T-cell (primary cell): Measurements from ENCODE around the gene CDH4. TPM values are rescaled to one million over a fixed set of nuclear protein-coding genes. Genes with fewer than 3 reads are reported as not detected.

ENCODE experiments used
- ATAC-seq, 4 experiments: fragments of 200-7000 bp in 3 of 4; fragments of 150-1000 bp in 1 of 4; cut with Tn5 transposase; replicated peaks in 1 of 4; 1 replicate in 3 of 4; 2 replicates in 1 of 4; pipeline ENCODE4 v1.10.0; 2021; ENCODE audit warnings: moderate library complexity in 3 of 4, mild to moderate bottlenecking in 2 of 4, moderate number of reproducible peaks in 1 of 4
- CTCF ChIA-PET, 2 donors: fragments of 300-600 bp; sonication (Branson Sonifier 250); formaldehyde crosslinking; loops; one replicate each; lab custom pipeline; 2022; ENCODE audit warnings: antibody characterized with exemption in 2 of 2; lab: Charles Lee
- POLR2A ChIA-PET, 2 donors: fragments of 300-600 bp; sonication (Branson Sonifier 250); formaldehyde crosslinking; loops; one replicate each; lab custom pipeline; 2022; ENCODE audit warnings: antibody characterized with exemption in 2 of 2; lab: Charles Lee
- DNase-seq, 35 experiments: peaks; one replicate each; pipeline versions ENCODE4 v3.0.0 to v3.0.0-alpha.2; 2013 to 2023
- H3K27ac ChIP-seq: one replicate; pipeline ENCODE4 v1.5.1; 2013; ENCODE audit warnings: low read length
- H3K27me3 ChIP-seq, 2 experiments: replicated peaks in 1 of 2; 1 replicate in 1 of 2; 2 replicates in 1 of 2; pipeline versions ENCODE4 v1.6.1 to v1.7.0; 2013; ENCODE audit warnings: low read length in 1 of 2, mixed read lengths in 1 of 2; ENCODE audit not compliant: control insufficient read depth in 2 of 2, insufficient read depth in 2 of 2; ENCODE audit errors: extremely low read depth in 1 of 2
- H3K36me3 ChIP-seq, 2 donors: 1 replicate in 1 of 2; 2 replicates in 1 of 2; pipeline versions ENCODE4 v1.6.1 to v1.7.0; 2013; ENCODE audit warnings: low read length in 1 of 2; ENCODE audit not compliant: control insufficient read depth in 2 of 2, insufficient read depth in 1 of 2; ENCODE audit errors: extremely low read depth in 1 of 2
- H3K4me1 ChIP-seq, 2 experiments: 1 replicate in 1 of 2; 2 replicates in 1 of 2; pipeline versions ENCODE4 v1.6.1 to v1.7.0; 2013; ENCODE audit warnings: low read length in 2 of 2, mixed read lengths in 1 of 2; ENCODE audit not compliant: insufficient read depth in 2 of 2, control insufficient read depth in 1 of 2; ENCODE audit errors: extremely low read depth in 1 of 2
- H3K4me3 ChIP-seq, 2 donors: 1 replicate in 1 of 2; 2 replicates in 1 of 2; pipeline versions ENCODE4 v1.5.1 to v1.7.0; 2013; ENCODE audit warnings: mild to moderate bottlenecking in 2 of 2, low read length in 1 of 2, moderate library complexity in 1 of 2; ENCODE audit not compliant: control insufficient read depth in 1 of 2; ENCODE audit errors: extremely low read depth in 1 of 2
- H3K9me3 ChIP-seq: 2 replicates; pipeline ENCODE4 v1.7.0; 2013
- H3K27ac Mint-ChIP-seq, 2 donors: one replicate each; pipeline ENCODE4 v1.8.0; 2020 to 2021; ENCODE audit warnings: mild to moderate bottlenecking in 2 of 2, mixed read lengths in 2 of 2
- H3K27me3 Mint-ChIP-seq, 2 donors: one replicate each; pipeline ENCODE4 v1.8.0; 2021 to 2022; ENCODE audit warnings: mixed read lengths in 2 of 2
- H3K36me3 Mint-ChIP-seq: one replicate; pipeline ENCODE4 v1.8.0; 2021; ENCODE audit warnings: mixed read lengths
- H3K4me1 Mint-ChIP-seq, 3 donors: one replicate each; pipeline ENCODE4 v1.8.0; 2020 to 2022; ENCODE audit warnings: mixed read lengths in 3 of 3, mild to moderate bottlenecking in 1 of 3
- H3K4me3 Mint-ChIP-seq, 3 donors: one replicate each; pipeline ENCODE4 v1.8.0; 2020 to 2022; ENCODE audit warnings: mild to moderate bottlenecking in 3 of 3, mixed read lengths in 3 of 3, moderate library complexity in 3 of 3
- H3K9me3 Mint-ChIP-seq, 3 donors: one replicate each; pipeline ENCODE4 v1.8.0; 2020 to 2022; ENCODE audit warnings: mixed read lengths in 3 of 3
- WGBS: methylation state at CpG from one replicate; pipeline ENCODE4 v1.1.5; 2013; ENCODE audit warnings: missing lambda C conversion rate; ENCODE audit not compliant: insufficient coverage; 5-methylcytosine and 5-hydroxymethylcytosine counted together
- total RNA-seq, 35 experiments: library from RNA in 6 of 35; stranded (reverse) in 6 of 35; fragments of 120-200 nt in 1 of 35; gene quantifications; one replicate each; pipeline versions ENCODE4 v1.2.1 to v1.2.4 and lab custom pipeline; 2013 to 2026

CDH4 gene
- total RNA-seq, 5 donors from 2014 or later (not counting 1 experiment from before 2014, with no cell fraction given) = 0.06 to 0.64 (median 0.14) TPM

GRCh38 chr20:61585764-61586163 is 333.7 kb downstream of the CDH4 start:
- H3K9me3 Mint-ChIP-seq = peaks cover 0 to 6% (median 5%) of the 10 kb centered on the region in 3 donors
- Histone ChIP-seq H3K4me3 (no peak overlapping the region), H3K36me3 (no peaks in the 10 kb centered on the region), H3K27ac (no peak overlapping the region), H3K4me1 (no peaks in the 10 kb centered on the region), H3K27me3 (peaks cover 0 to 15% of the 10 kb centered on the region in 2 experiments), H3K9me3 (no peaks in the 10 kb centered on the region)
- 95% methylated on average over 2 of the region's 2 CpGs for WGBS
- ChIA-PET POLR2A (no interaction called here), CTCF (no interaction called here)
- H3K4me1 Mint-ChIP-seq = no peaks in the 10 kb centered on the region
- no peaks in the 10 kb centered on the region for H3K36me3 Mint-ChIP-seq
- ATAC-seq (no peak), DNase-seq (no peak)
- H3K27me3 Mint-ChIP-seq = peaks cover 13 to 14% of the 10 kb centered on the region in 2 donors
- H3K27ac Mint-ChIP-seq = no peak overlapping the region
- H3K4me3 Mint-ChIP-seq = no peak overlapping the region

- WGBS = 71% methylated on average over 7 of the region's 7 CpGs
- POLR2A ChIA-PET = no interaction called here
- Mint-ChIP-seq H3K9me3 (peaks cover 4 to 12% (median 9%) of the 10 kb centered on the region in 3 donors), H3K4me1 (no peaks in the 10 kb centered on the region), H3K4me3 (no peak overlapping the region), H3K36me3 (no peaks in the 10 kb centered on the region), H3K27me3 (peaks cover 13% of the 10 kb centered on the region in 2 donors), H3K27ac (no peak overlapping the region)
- Histone ChIP-seq H3K27me3 (peaks cover 0 to 10% of the 10 kb centered on the region in 2 experiments), H3K4me3 (no peak overlapping the region), H3K36me3 (no peaks in the 10 kb centered on the region), H3K27ac (no peak overlapping the region), H3K4me1 (no peaks in the 10 kb centered on the region), H3K9me3 (no peaks in the 10 kb centered on the region)
- ATAC-seq (no peak), DNase-seq (no peak)
- CTCF ChIA-PET = no interaction called here
Observed at GRCh38 chr20:61587036-61587435, 335.0 kb downstream of the CDH4 start.

- Histone ChIP-seq H3K27ac (no peak overlapping the region), H3K4me3 (no peak overlapping the region), H3K9me3 (no peaks in the 10 kb centered on the region), H3K27me3 (peaks cover 0 to 7% of the 10 kb centered on the region in 2 experiments), H3K4me1 (no peaks in the 10 kb centered on the region), H3K36me3 (no peaks in the 10 kb centered on the region)
- DNase-seq (no peak), ATAC-seq (no peak)
- ChIA-PET CTCF (no interaction called here), POLR2A (no interaction called here)
- no peak overlapping the region for H3K27ac Mint-ChIP-seq
- 83% methylated on average over 12 of the region's 16 CpGs for WGBS
- H3K9me3 Mint-ChIP-seq = peaks cover 10 to 17% (median 11%) of the 10 kb centered on the region in 3 donors
- no peaks in the 10 kb centered on the region for H3K4me1 Mint-ChIP-seq
- H3K4me3 Mint-ChIP-seq = no peak overlapping the region
- H3K27me3 Mint-ChIP-seq = peaks cover 6% of the 10 kb centered on the region in 2 donors
- H3K36me3 Mint-ChIP-seq = no peaks in the 10 kb centered on the region
Observed at GRCh38 chr20:61587681-61588289, 335.7 kb downstream of the CDH4 start.

GRCh38 chr20:61588411-61589385 is 336.6 kb downstream of the CDH4 start:
- Mint-ChIP-seq H3K36me3 (no peaks in the 10 kb centered on the region), H3K27me3 (peaks cover 2 to 5% of the 10 kb centered on the region in 2 donors), H3K4me3 (no peak overlapping the region), H3K27ac (no peak overlapping the region), H3K4me1 (no peaks in the 10 kb centered on the region), H3K9me3 (peaks cover 10 to 22% (median 12%) of the 10 kb centered on the region in 3 donors)
- ATAC-seq = no peak
- no peak for DNase-seq
- 51% methylated on average over 21 of the region's 29 CpGs for WGBS
- POLR2A ChIA-PET = no interaction called here
- Histone ChIP-seq H3K4me1 (no peaks in the 10 kb centered on the region), H3K27ac (no peak overlapping the region), H3K4me3 (no peak overlapping the region), H3K27me3 (peaks cover 0 to 7% of the 10 kb centered on the region in 2 experiments), H3K36me3 (no peaks in the 10 kb centered on the region), H3K9me3 (no peaks in the 10 kb centered on the region)
- CTCF ChIA-PET = no interaction called here

- peaks cover 0 to 7% of the 10 kb centered on the region in 2 experiments for H3K27me3 ChIP-seq
- Mint-ChIP-seq H3K36me3 (no peaks in the 10 kb centered on the region), H3K4me3 (no peak overlapping the region), H3K27me3 (peaks cover 2 to 5% of the 10 kb centered on the region in 2 donors), H3K4me1 (no peaks in the 10 kb centered on the region), H3K27ac (no peak overlapping the region), H3K9me3 (peaks cover 10 to 22% (median 12%) of the 10 kb centered on the region in 3 donors)
- no peak for DNase-seq
- no peak overlapping the region for H3K4me3 ChIP-seq
- POLR2A ChIA-PET = no interaction called here
- no peak overlapping the region for H3K27ac ChIP-seq
- no peaks in the 10 kb centered on the region for H3K4me1 ChIP-seq
- H3K36me3 ChIP-seq = no peaks in the 10 kb centered on the region
- no peak for ATAC-seq
- CTCF ChIA-PET = no interaction called here
- H3K9me3 ChIP-seq = no peaks in the 10 kb centered on the region
- WGBS = 89% methylated on average over 11 of the region's 12 CpGs
Observed at GRCh38 chr20:61590236-61590635, 338.2 kb downstream of the CDH4 start.

GRCh38 chr20:61593516-61593915 is 341.5 kb downstream of the CDH4 start:
- H3K27me3 Mint-ChIP-seq = peaks cover 2 to 4% of the 10 kb centered on the region in 2 donors
- H3K27ac ChIP-seq = no peak overlapping the region
- 84% methylated on average over 6 of the region's 7 CpGs for WGBS
- no peaks in the 10 kb centered on the region for H3K36me3 ChIP-seq
- no peaks in the 10 kb centered on the region for H3K9me3 ChIP-seq
- peaks cover 10 to 32% (median 10%) of the 10 kb centered on the region in 3 donors for H3K9me3 Mint-ChIP-seq
- peaks cover 0 to 15% of the 10 kb centered on the region in 2 experiments for H3K27me3 ChIP-seq
- H3K4me1 Mint-ChIP-seq = no peaks in the 10 kb centered on the region
- H3K4me1 ChIP-seq = no peaks in the 10 kb centered on the region
- no peak overlapping the region for H3K27ac Mint-ChIP-seq
- H3K4me3 ChIP-seq = no peak overlapping the region
- CTCF ChIA-PET = no interaction called here
- POLR2A ChIA-PET = no interaction called here
- DNase-seq (no peak), ATAC-seq (no peak)
- no peak overlapping the region for H3K4me3 Mint-ChIP-seq
- H3K36me3 Mint-ChIP-seq = no peaks in the 10 kb centered on the region
